ENCODE measurements around the gene TPST2.

GRCh38 chr22:26581633-26582168, 8.2 kb downstream of the TPST2 start:
- TF ChIP-seq CTCF (IDR thresholded peaks at IDR 0.05) = no peak
- TF ChIP-seq POLR2A (IDR thresholded peaks at IDR 0.05) = no peak
